SU-DHL-6 (cell line): Measurements from ENCODE around the gene CES4A.

ENCODE experiments used
- H2AFZ ChIP-seq: fragments of 200-600 bp; sonication (generic); 2 replicates; pipeline ENCODE4 v1.6.1; 2014; ENCODE audit warnings: low read depth, mild to moderate bottlenecking, moderate library complexity, mixed read lengths, antibody characterized with exemption, low read length; ENCODE audit not compliant: severe bottlenecking
- H3F3A ChIP-seq: fragments of 200-600 bp; shearing (Covaris generic); 2 replicates; pipeline ENCODE4 v1.6.0; 2016; ENCODE audit warnings: antibody characterized with exemption, mild to moderate bottlenecking; ENCODE audit not compliant: insufficient read depth
- H3K27ac ChIP-seq: fragments of 200-600 bp; sonication (generic); 2 replicates; pipeline ENCODE4 v1.5.1; 2016; ENCODE audit warnings: low read depth, mild to moderate bottlenecking, low read length, moderate library complexity, mixed read lengths
- H3K27me3 ChIP-seq: fragments of 200-600 bp; sonication (generic), shearing (Covaris generic); 2 replicates; pipeline ENCODE4 v1.6.0; 2014; ENCODE audit warnings: mild to moderate bottlenecking, low read length
- H3K36me3 ChIP-seq: fragments of 200-600 bp; sonication (generic); 2 replicates; pipeline ENCODE4 v1.6.1; 2014; ENCODE audit warnings: mild to moderate bottlenecking, low read length, mixed read lengths
- H3K4me2 ChIP-seq: fragments of 300-600, 200-600 bp; shearing (Covaris generic), sonication (generic); 2 replicates; pipeline ENCODE4 v1.6.0; 2014; ENCODE audit warnings: low read length, low read depth, mild to moderate bottlenecking; ENCODE audit not compliant: poor library complexity, severe bottlenecking
- H3K4me3 ChIP-seq: fragments of 200-600 bp; sonication (generic); 2 replicates; pipeline ENCODE4 v1.5.1; 2014; ENCODE audit warnings: antibody characterized with exemption, low read length, mild to moderate bottlenecking, mixed read lengths; ENCODE audit not compliant: insufficient read depth, poor library complexity, severe bottlenecking
- H3K79me2 ChIP-seq: fragments of 200-600 bp; sonication (generic); 2 replicates; pipeline ENCODE4 v1.6.1; 2014; ENCODE audit warnings: mild to moderate bottlenecking, low read length, moderate library complexity; ENCODE audit not compliant: insufficient read depth
- H3K9ac ChIP-seq: fragments of 200-600 bp; sonication (generic); 2 replicates; pipeline ENCODE4 v1.7.0; 2014; ENCODE audit warnings: mild to moderate bottlenecking, low read length
- H3K9me2 ChIP-seq: fragments of 200-600 bp; sonication (generic); replicated peaks from 2 replicates; pipeline ENCODE4 v1.6.1; 2014; ENCODE audit warnings: low read length; ENCODE audit not compliant: insufficient read depth
- H3K9me3 ChIP-seq: fragments of 200-600 bp; sonication (generic); 2 replicates; pipeline ENCODE4 v1.6.1; 2014; ENCODE audit warnings: low read length, mixed read lengths; ENCODE audit not compliant: insufficient read depth
- H4K20me1 ChIP-seq: fragments of 200-600 bp; sonication (generic); 2 replicates; pipeline ENCODE4 v1.6.1; 2014; ENCODE audit warnings: low read depth, mild to moderate bottlenecking, antibody characterized with exemption, low read length, moderate library complexity, mixed read lengths
- CTCF ChIP-seq: fragments of 200-600 bp; sonication (generic); IDR thresholded peaks from one replicate; pipeline ENCODE4 v1.5.1; 2017; ENCODE audit warnings: antibody characterized with exemption, mild to moderate bottlenecking, low read length, moderate library complexity; ENCODE audit not compliant: insufficient read depth, poor library complexity, severe bottlenecking
- EZH2phosphoT487 ChIP-seq: fragments of 200-600 bp; sonication (generic), shearing (Covaris generic); conservative IDR thresholded peaks from 2 replicates; pipeline ENCODE4 v1.6.1; 2018; ENCODE audit warnings: mild to moderate bottlenecking, antibody characterized with exemption, low read length, moderate library complexity, mixed read lengths

Gene CES4A

DNA sequence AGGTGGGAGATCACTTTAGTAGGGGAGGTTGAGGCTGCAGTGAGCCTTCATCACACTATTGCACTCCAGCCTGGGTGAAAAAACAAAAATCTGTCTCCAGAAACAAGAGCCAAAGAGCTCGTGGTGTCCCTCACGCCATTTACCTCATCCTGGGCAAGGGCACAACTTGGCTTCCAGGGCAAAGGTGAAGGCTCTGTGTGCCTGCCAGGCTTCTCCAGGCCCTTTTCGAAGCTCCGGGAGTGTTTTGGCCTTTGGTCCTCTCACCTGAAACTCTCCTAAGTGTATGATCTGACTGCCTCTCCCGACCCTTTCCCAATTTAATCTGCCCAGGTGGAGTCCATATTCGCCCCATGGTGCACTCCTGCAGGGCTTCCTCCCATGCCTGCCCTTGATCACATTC lies 38.9 kb upstream of the CES4A start:
- Histone ChIP-seq H3K9me3 (no peaks in the 10 kb centered on the region), H3K27ac (no peak overlapping the region), H3F3A (no peaks in the 10 kb centered on the region), H3K27me3 (no peaks in the 10 kb centered on the region), H3K79me2 (no peaks in the 10 kb centered on the region), H3K9me2 (no peaks in the 10 kb centered on the region), H3K36me3 (no peaks in the 10 kb centered on the region), H2AFZ (no peak overlapping the region), H3K4me2 (no peak overlapping the region), H3K9ac (no peak overlapping the region), H4K20me1 (no peaks in the 10 kb centered on the region), H3K4me3 (no peak overlapping the region)
- no peak for TF ChIP-seq EZH2phosphoT487
- no peak for TF ChIP-seq CTCF

DNA sequence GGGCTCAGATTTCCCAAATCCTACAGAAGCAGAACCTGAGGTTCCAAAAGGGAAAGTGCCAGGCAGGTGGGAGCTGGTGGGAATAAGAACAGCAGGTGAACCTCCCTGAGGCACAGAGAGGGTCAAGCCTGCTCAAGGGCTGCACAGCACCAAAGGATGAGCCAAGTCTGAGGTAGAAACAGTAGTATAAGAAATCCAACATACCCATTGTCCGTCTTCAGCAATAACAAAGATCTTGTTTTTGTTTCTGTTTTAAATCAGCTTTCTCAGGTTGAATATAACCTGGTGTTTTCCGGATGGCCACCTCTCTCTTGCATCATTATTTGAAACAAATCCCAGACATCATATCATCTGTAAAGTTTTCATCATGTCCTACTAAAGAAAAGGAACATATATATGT lies 38.0 kb upstream of the CES4A start:
- no peak for TF ChIP-seq EZH2phosphoT487
- TF ChIP-seq CTCF = no peak
- no peak overlapping the region for H3K9ac ChIP-seq
- H3K27me3 ChIP-seq = no peaks in the 10 kb centered on the region
- no peaks in the 10 kb centered on the region for H3K79me2 ChIP-seq
- no peaks in the 10 kb centered on the region for H3K9me2 ChIP-seq
- no peak overlapping the region for H3K27ac ChIP-seq
- no peak overlapping the region for H3K4me2 ChIP-seq
- no peaks in the 10 kb centered on the region for H3K9me3 ChIP-seq
- H3K4me3 ChIP-seq = no peak overlapping the region
- H2AFZ ChIP-seq = no peak overlapping the region
- no peaks in the 10 kb centered on the region for H4K20me1 ChIP-seq
- no peaks in the 10 kb centered on the region for H3F3A ChIP-seq
- no peaks in the 10 kb centered on the region for H3K36me3 ChIP-seq

DNA sequence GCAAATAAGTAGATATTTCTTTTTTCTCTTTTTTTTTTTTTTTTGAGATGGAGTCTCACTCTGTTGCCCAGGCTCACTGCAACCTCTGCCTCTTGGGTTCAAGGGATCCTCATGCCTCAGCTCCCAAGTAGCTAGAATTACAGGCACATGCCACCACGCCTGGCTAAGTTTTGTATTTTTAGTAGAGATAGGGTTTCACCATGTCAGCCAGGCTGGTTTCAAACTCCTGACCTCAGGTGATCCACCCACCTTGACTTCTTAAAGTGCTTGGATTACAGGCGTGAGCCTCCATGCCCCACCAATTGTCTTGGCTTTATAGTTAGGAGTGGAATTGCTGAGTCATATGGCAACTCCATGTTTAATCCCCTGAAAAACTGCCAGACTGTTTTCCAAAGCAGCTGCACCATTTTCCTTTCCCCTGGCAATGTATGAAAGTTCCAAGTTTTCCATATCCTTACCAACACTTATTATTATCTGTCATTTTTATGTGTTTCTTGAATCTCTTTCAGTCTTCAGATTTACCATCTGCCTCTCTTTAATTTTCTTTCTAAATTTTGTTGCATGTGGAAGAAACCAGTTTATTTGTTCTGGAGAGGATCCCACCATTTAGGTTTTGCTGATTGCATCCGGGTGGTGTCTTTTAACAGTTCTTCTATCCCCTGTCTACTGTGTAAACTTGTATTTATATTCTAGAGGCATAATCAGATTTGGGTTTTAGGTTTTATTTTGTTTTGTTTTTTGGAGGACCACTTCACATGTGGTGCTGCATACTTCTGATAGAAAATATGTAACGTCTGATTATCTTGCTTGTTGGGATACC lies 37.2 kb upstream of the CES4A start:
- Histone ChIP-seq H3K27me3 (no peaks in the 10 kb centered on the region), H3K9ac (no peak overlapping the region), H3K4me3 (no peak overlapping the region), H2AFZ (no peak overlapping the region), H3K79me2 (no peaks in the 10 kb centered on the region), H3K9me2 (no peaks in the 10 kb centered on the region), H3F3A (no peaks in the 10 kb centered on the region), H3K9me3 (no peaks in the 10 kb centered on the region), H3K36me3 (no peaks in the 10 kb centered on the region), H4K20me1 (no peaks in the 10 kb centered on the region), H3K4me2 (no peak overlapping the region), H3K27ac (no peak overlapping the region)
- no peak for TF ChIP-seq EZH2phosphoT487
- no peak for TF ChIP-seq CTCF
